SH-SY5Y (cell line): ENCODE measurements around the gene HYKK.

Source experiments
- GATA2 ChIP-seq: IDR thresholded peaks from 2 replicates; pipeline ENCODE4 v1.6.1; 2011; ENCODE audit warnings: mild to moderate bottlenecking, low read depth, low read length
- GATA3 ChIP-seq: IDR thresholded peaks from 2 replicates; pipeline ENCODE4 v1.6.1; 2011; ENCODE audit warnings: low read depth, mild to moderate bottlenecking, low read length, moderate library complexity

GRCh38 chr15:78571382-78571781, 64.0 kb downstream of the HYKK start:
- TF ChIP-seq GATA3 (no peak), GATA2 (no peak)
